H9 (cell line): ENCODE results near the gene ATP6V0B. TPM values are rescaled to one million over a fixed set of nuclear protein-coding genes. Genes with fewer than 3 reads are reported as not detected.

Experiments used
- DNase-seq: peaks from one replicate; pipeline ENCODE4 v3.0.0-alpha.2; 2017
- H2AFZ ChIP-seq: one replicate; pipeline ENCODE4 v1.6.1; 2013; ENCODE audit warnings: mild to moderate bottlenecking, low read length, control low read depth, moderate library complexity
- H2AK5ac ChIP-seq: 2 replicates; pipeline ENCODE4 v1.6.1; 2013; ENCODE audit warnings: low read length, control low read depth, mixed read lengths; ENCODE audit not compliant: insufficient read length
- H2BK120ac ChIP-seq: one replicate; pipeline ENCODE4 v1.6.1; 2013; ENCODE audit warnings: low read depth, mild to moderate bottlenecking, low read length, control low read depth, inconsistent platforms; ENCODE audit not compliant: poor library complexity, severe bottlenecking
- H2BK12ac ChIP-seq: 2 replicates; pipeline ENCODE4 v1.6.1; 2013; ENCODE audit warnings: low read length, control low read depth, mixed read lengths, low read depth; ENCODE audit not compliant: insufficient read length
- H2BK15ac ChIP-seq: 2 replicates; pipeline ENCODE4 v1.6.1; 2013; ENCODE audit warnings: low read depth, low read length, control low read depth
- H2BK20ac ChIP-seq: one replicate; pipeline ENCODE4 v1.6.1; 2013; ENCODE audit warnings: low read depth, mild to moderate bottlenecking, low read length, control low read depth, inconsistent platforms; ENCODE audit not compliant: poor library complexity, severe bottlenecking
- H2BK5ac ChIP-seq: 2 replicates; pipeline ENCODE4 v1.6.1; 2013; ENCODE audit warnings: low read length, control low read depth, mixed read lengths; ENCODE audit not compliant: insufficient read length
- H3K14ac ChIP-seq: 2 replicates; pipeline ENCODE4 v1.6.1; 2013; ENCODE audit warnings: low read length, control low read depth; ENCODE audit not compliant: insufficient read depth
- H3K18ac ChIP-seq: 2 replicates; pipeline ENCODE4 v1.6.1; 2013; ENCODE audit warnings: low read depth, mild to moderate bottlenecking, mixed read lengths, low read length, control low read depth; ENCODE audit not compliant: insufficient read length
- H3K23ac ChIP-seq: 2 replicates; pipeline ENCODE4 v1.6.1; 2013; ENCODE audit warnings: low read length, control low read depth, mixed read lengths, low read depth; ENCODE audit not compliant: insufficient read length
- H3K23me2 ChIP-seq: 2 replicates; pipeline ENCODE4 v1.6.1; 2013; ENCODE audit warnings: low read depth, mild to moderate bottlenecking, mixed read lengths, low read length, control low read depth; ENCODE audit not compliant: insufficient read length, poor library complexity, severe bottlenecking
- H3K27ac ChIP-seq: 2 replicates; pipeline ENCODE4 v1.5.1; 2013; ENCODE audit warnings: low read length, control low read depth, mixed read lengths, low read depth; ENCODE audit not compliant: insufficient read length
- H3K27me3 ChIP-seq: 2 replicates; pipeline ENCODE4 v1.6.1; 2013; ENCODE audit warnings: low read length, control low read depth, inconsistent platforms; ENCODE audit not compliant: insufficient read depth
- H3K4ac ChIP-seq: 2 replicates; pipeline ENCODE4 v1.6.1; 2013; ENCODE audit warnings: low read depth, mild to moderate bottlenecking, control low read depth, inconsistent platforms, low read length, moderate library complexity
- H3K4me1 ChIP-seq: 2 replicates; pipeline ENCODE4 v1.6.1; 2013; ENCODE audit warnings: low read length, control low read depth, inconsistent platforms; ENCODE audit not compliant: insufficient read depth
- H3K4me2 ChIP-seq: 2 replicates; pipeline ENCODE4 v1.6.1; 2013; ENCODE audit warnings: low read length, control low read depth, mixed read lengths; ENCODE audit not compliant: insufficient read length, insufficient read depth
- H3K56ac ChIP-seq: 2 replicates; pipeline ENCODE4 v1.6.1; 2013; ENCODE audit warnings: low read depth, mild to moderate bottlenecking, mixed read lengths, low read length, control low read depth; ENCODE audit not compliant: insufficient read length
- H3K79me1 ChIP-seq: 2 replicates; pipeline ENCODE4 v1.6.1; 2013; ENCODE audit warnings: low read depth, mild to moderate bottlenecking, moderate library complexity, low read length, control low read depth, inconsistent platforms; ENCODE audit not compliant: insufficient read depth, poor library complexity, severe bottlenecking
- H3K79me2 ChIP-seq: 2 replicates; pipeline ENCODE4 v1.6.1; 2013; ENCODE audit warnings: low read length, control low read depth, inconsistent platforms; ENCODE audit not compliant: insufficient read depth
- H3K9ac ChIP-seq: 2 replicates; pipeline ENCODE4 v1.6.1; 2013; ENCODE audit warnings: low read length, control low read depth, mixed read lengths; ENCODE audit not compliant: insufficient read length; ENCODE audit errors: extremely low read depth
- H3K9me3 ChIP-seq: one replicate; pipeline ENCODE4 v1.6.1; 2013; ENCODE audit warnings: low read depth, low read length, inconsistent platforms; ENCODE audit not compliant: control insufficient read depth
- H3T11ph ChIP-seq: one replicate; pipeline ENCODE4 v1.6.1; 2013; ENCODE audit warnings: mild to moderate bottlenecking, low read length, control low read depth, inconsistent platforms
- H4K20me1 ChIP-seq: one replicate; pipeline ENCODE4 v1.6.1; 2013; ENCODE audit not compliant: control insufficient read depth, insufficient read length, insufficient read depth
- H4K5ac ChIP-seq: 2 replicates; pipeline ENCODE4 v1.6.1; 2013; ENCODE audit warnings: low read depth, mild to moderate bottlenecking, mixed read lengths, low read length, control low read depth; ENCODE audit not compliant: insufficient read length
- H4K8ac ChIP-seq: replicated peaks from 2 replicates; pipeline ENCODE4 v1.6.1; 2013; ENCODE audit warnings: low read length, control low read depth, mixed read lengths, low read depth; ENCODE audit not compliant: insufficient read length
- H4K91ac ChIP-seq: 2 replicates; pipeline ENCODE4 v1.6.1; 2013; ENCODE audit warnings: low read depth, mild to moderate bottlenecking, moderate library complexity, mixed read lengths, low read length, control low read depth; ENCODE audit not compliant: insufficient read length
- H3K27ac Mint-ChIP-seq, 3 experiments: 2 replicates in 2 of 3; 3 replicates in 1 of 3; pipeline ENCODE4 v1.8.0; 2020 to 2021; ENCODE audit warnings: mixed read lengths in 3 of 3, mild to moderate bottlenecking in 1 of 3, moderate library complexity in 1 of 3
- H3K27me3 Mint-ChIP-seq: 2 replicates; pipeline ENCODE4 v1.8.0; 2021; ENCODE audit warnings: low read depth, mild to moderate bottlenecking, moderate library complexity, mixed read lengths
- H3K36me3 Mint-ChIP-seq, 3 experiments: 2 replicates in 2 of 3; 3 replicates in 1 of 3; pipeline ENCODE4 v1.8.0; 2020 to 2021; ENCODE audit warnings: low read depth in 3 of 3, mixed read lengths in 3 of 3; ENCODE audit not compliant: insufficient read depth in 1 of 3
- H3K4me1 Mint-ChIP-seq, 2 experiments: 2 replicates each; pipeline ENCODE4 v1.8.0; 2020; ENCODE audit warnings: mixed read lengths in 2 of 2
- H3K4me3 Mint-ChIP-seq, 2 experiments: 2 replicates in 1 of 2; 3 replicates in 1 of 2; pipeline ENCODE4 v1.8.0; 2020 to 2021; ENCODE audit warnings: mild to moderate bottlenecking in 2 of 2, mixed read lengths in 2 of 2, moderate library complexity in 1 of 2
- H3K9me3 Mint-ChIP-seq, 2 experiments: 2 replicates in 1 of 2; 3 replicates in 1 of 2; pipeline ENCODE4 v1.8.0; 2020; ENCODE audit warnings: mild to moderate bottlenecking in 2 of 2, mixed read lengths in 2 of 2, moderate library complexity in 1 of 2
- CTCF ChIP-seq: fragments of 200-600 bp; sonication (generic); conservative IDR thresholded peaks from 3 replicates; pipeline ENCODE4 v1.8.0; 2021; ENCODE audit warnings: antibody characterized with exemption, mild to moderate bottlenecking
- WGBS: extraction: QIAGEN DNeasy Blood & Tissue Kit; methylation state at CpG from one replicate; pipeline ENCODE4 v1.1.7; 2013; ENCODE audit warnings: missing lambda C conversion rate, low lambda C conversion rate, mixed read lengths; ENCODE audit not compliant: insufficient read length; ENCODE audit errors: extremely low coverage; 5-methylcytosine and 5-hydroxymethylcytosine counted together
- total RNA-seq: library from RNA; stranded (reverse); gene quantifications from 2 replicates; pipeline ENCODE4 v1.2.1, GENCODE V29; 2021

The ATP6V0B gene
- total RNA-seq, 1 experiment from 2014 or later, result 131 TPM

GRCh38 chr1:43934986-43935324 is 39.8 kb upstream of the ATP6V0B start:
- Histone ChIP-seq H2BK120ac (no peak overlapping the region), H3K27ac (no peak overlapping the region), H3K23ac (no peak overlapping the region), H2AK5ac (no peak overlapping the region), H4K91ac (no peak overlapping the region), H2BK20ac (no peak overlapping the region), H3K9me3 (no peaks in the 10 kb centered on the region), H3K79me1 (no peaks in the 10 kb centered on the region), H3K9ac (no peak overlapping the region), H3K27me3 (no peaks in the 10 kb centered on the region), H3K4ac (no peak overlapping the region), H4K8ac (no peak overlapping the region), H4K20me1 (no peaks in the 10 kb centered on the region), H2AFZ (no peak overlapping the region), H3T11ph (no peak overlapping the region), H2BK5ac (no peak overlapping the region), H2BK15ac (no peak overlapping the region), H3K4me1 (peaks cover 8% of the 10 kb centered on the region; the same call in 1 of the 2 replicates), H3K18ac (no peak overlapping the region), H3K56ac (no peak overlapping the region), H3K14ac (no peak overlapping the region), H4K5ac (no peak overlapping the region), H2BK12ac (no peak overlapping the region), H3K23me2 (peaks cover 21% of the 10 kb centered on the region), H3K79me2 (no peaks in the 10 kb centered on the region), H3K4me2 (peak overlapping the region; percentile 10)
- Mint-ChIP-seq H3K27ac (no peak overlapping the region), H3K4me1 (peaks cover 46 to 51% of the 10 kb centered on the region in 2 experiments), H3K9me3 (no peaks in the 10 kb centered on the region), H3K4me3 (peak overlapping the region in 1 of 2 experiments; percentile 88; a peak in 2 of 5 replicates), H3K27me3 (peaks cover 15% of the 10 kb centered on the region), H3K36me3 (peaks cover 0 to 6% (median 0%) of the 10 kb centered on the region in 3 experiments; a peak in 2 of 7 replicates)
- no peak for DNase-seq
- no CpG with 5 or more reads among the region's 5 CpGs for WGBS
- no peak; the same call in 2 of the 3 replicates for TF ChIP-seq CTCF
